Measurements from ENCODE around the gene NTNG2.

Gene NTNG2

GRCh38 chr9:132207839-132208615 lies 46.2 kb downstream of the NTNG2 start:
- DNase-seq, result no peak

GRCh38 chr9:132209228-132209627 lies 47.4 kb downstream of the NTNG2 start:
- DNase-seq, result no peak

- DNase-seq, result no peak
Observed at GRCh38 chr9:132210472-132211145, 48.8 kb downstream of the NTNG2 start.

GRCh38 chr9:132211570-132211969 lies 49.7 kb downstream of the NTNG2 start:
- DNase-seq, result no peak

- DNase-seq, result peak; percentile 90
Observed at GRCh38 chr9:132214027-132214622, 52.3 kb downstream of the NTNG2 start.

GRCh38 chr9:132216861-132217619 lies 55.2 kb downstream of the NTNG2 start:
- DNase-seq, result no peak

- no peak for DNase-seq
Observed at GRCh38 chr9:132218208-132218607, 56.4 kb downstream of the NTNG2 start.

- DNase-seq, result no peak
Observed at GRCh38 chr9:132221941-132222340, 60.1 kb downstream of the NTNG2 start.

GRCh38 chr9:132224645-132225044 lies 62.8 kb downstream of the NTNG2 start:
- DNase-seq, result no peak

- DNase-seq, result no peak
Observed at GRCh38 chr9:132226571-132227430, 64.9 kb downstream of the NTNG2 start.

- no peak for DNase-seq
Observed at GRCh38 chr9:132228062-132228461, 66.2 kb downstream of the NTNG2 start.

GRCh38 chr9:132230605-132231004 lies 68.7 kb downstream of the NTNG2 start:
- peak; percentile 87 for DNase-seq

GRCh38 chr9:132231019-132231701 lies 69.3 kb downstream of the NTNG2 start:
- DNase-seq, result peak; percentile 24

- DNase-seq, result no peak
Observed at GRCh38 chr9:132232522-132232921, 70.7 kb downstream of the NTNG2 start.

- no peak for DNase-seq
Observed at GRCh38 chr9:132233138-132233537, 71.3 kb downstream of the NTNG2 start.

GRCh38 chr9:132234535-132234934 lies 72.7 kb downstream of the NTNG2 start:
- peak; percentile 55 for DNase-seq

GRCh38 chr9:132235125-132235524 lies 73.3 kb downstream of the NTNG2 start:
- no peak for DNase-seq

- DNase-seq, result peak; percentile 31
Observed at GRCh38 chr9:132235894-132236661, 74.2 kb downstream of the NTNG2 start.

GRCh38 chr9:132236662-132237311 lies 74.9 kb downstream of the NTNG2 start:
- DNase-seq, result no peak

- DNase-seq, result no peak
Observed at GRCh38 chr9:132237481-132237880, 75.6 kb downstream of the NTNG2 start.
